MM.1S (cell line): ENCODE data around the gene HACE1.
"Not testable (repeated sequence)": the region's sequence is repeated elsewhere in the genome, so short reads cannot be mapped to it uniquely, and the experiment has no call there.

Experiments used
- DNase-seq: peaks from one replicate; pipeline ENCODE4 v3.0.0-alpha.2; 2015
- H2AFZ ChIP-seq: fragments of 300-600 bp; sonication (generic); 2 replicates; pipeline ENCODE4 v1.6.0; 2016; ENCODE audit warnings: antibody characterized with exemption, low read length
- H3F3A ChIP-seq: fragments of 300-600 bp; sonication (generic); 2 replicates; pipeline ENCODE4 v1.6.1; 2016; ENCODE audit warnings: mild to moderate bottlenecking, antibody characterized with exemption, low read length, moderate library complexity, mixed read lengths; ENCODE audit not compliant: insufficient read depth
- H3K27ac ChIP-seq: fragments of 300-600 bp; sonication (generic); 2 replicates; pipeline ENCODE4 v1.5.1; 2016; ENCODE audit warnings: mild to moderate bottlenecking, low read length
- H3K27me3 ChIP-seq: fragments of 300-600 bp; sonication (generic); replicated peaks from 2 replicates; pipeline ENCODE4 v1.6.0; 2016; ENCODE audit warnings: low read length; ENCODE audit not compliant: insufficient read depth
- H3K36me3 ChIP-seq: fragments of 300-600 bp; sonication (generic); replicated peaks from 2 replicates; pipeline ENCODE4 v1.6.1; 2016; ENCODE audit warnings: mild to moderate bottlenecking, low read length, mixed read lengths; ENCODE audit not compliant: insufficient read depth
- H3K4me1 ChIP-seq: fragments of 300-600 bp; sonication (generic); 2 replicates; pipeline ENCODE4 v1.6.1; 2016; ENCODE audit warnings: low read length, mixed read lengths
- H3K4me2 ChIP-seq: fragments of 300-600 bp; sonication (generic); 2 replicates; pipeline ENCODE4 v1.6.0; 2016; ENCODE audit warnings: low read depth, low read length
- H3K4me3 ChIP-seq: fragments of 300-600 bp; sonication (generic); 2 replicates; pipeline ENCODE4 v1.5.1; 2016; ENCODE audit warnings: low read length, mixed read lengths
- H3K79me2 ChIP-seq: fragments of 300-600 bp; sonication (generic); 2 replicates; pipeline ENCODE4 v1.6.1; 2016; ENCODE audit warnings: mixed run types, low read length, mixed read lengths
- H3K9ac ChIP-seq: fragments of 300-600 bp; sonication (generic); 2 replicates; pipeline ENCODE4 v1.6.1; 2016; ENCODE audit warnings: low read length, mixed read lengths
- H3K9me2 ChIP-seq: fragments of 300-600 bp; sonication (generic); replicated peaks from 2 replicates; pipeline ENCODE4 v1.6.1; 2016; ENCODE audit warnings: mild to moderate bottlenecking, low read length, mixed read lengths; ENCODE audit not compliant: insufficient read depth
- H3K9me3 ChIP-seq: fragments of 300-600 bp; sonication (generic); replicated peaks from 2 replicates; pipeline ENCODE4 v1.6.1; 2016; ENCODE audit warnings: mild to moderate bottlenecking, low read length, mixed read lengths; ENCODE audit not compliant: insufficient read depth
- H4K20me1 ChIP-seq: fragments of 300-600 bp; sonication (generic); 2 replicates; pipeline ENCODE4 v1.6.1; 2016; ENCODE audit warnings: mild to moderate bottlenecking, low read length, moderate library complexity, mixed read lengths; ENCODE audit not compliant: insufficient read depth
- EZH2 ChIP-seq: fragments of 300-600 bp; sonication (generic); optimal IDR thresholded peaks from 2 replicates; pipeline ENCODE3; 2017; ENCODE audit warnings: low read depth, mild to moderate bottlenecking, antibody characterized with exemption, low read length, mixed read lengths
- EZH2phosphoT487 ChIP-seq: fragments of 300-600 bp; sonication (generic); IDR thresholded peaks from 2 replicates; pipeline ENCODE4 v1.6.1; 2018; ENCODE audit warnings: antibody characterized with exemption, low read length
- TF ChIP-seq, protein P1 (sequence below): fragments of 300-600 bp; sonication (generic); IDR thresholded peaks from 2 replicates; pipeline ENCODE4 v1.5.1; 2016; ENCODE audit warnings: antibody characterized with exemption, low read length, mixed read lengths

The HACE1 gene

DNA sequence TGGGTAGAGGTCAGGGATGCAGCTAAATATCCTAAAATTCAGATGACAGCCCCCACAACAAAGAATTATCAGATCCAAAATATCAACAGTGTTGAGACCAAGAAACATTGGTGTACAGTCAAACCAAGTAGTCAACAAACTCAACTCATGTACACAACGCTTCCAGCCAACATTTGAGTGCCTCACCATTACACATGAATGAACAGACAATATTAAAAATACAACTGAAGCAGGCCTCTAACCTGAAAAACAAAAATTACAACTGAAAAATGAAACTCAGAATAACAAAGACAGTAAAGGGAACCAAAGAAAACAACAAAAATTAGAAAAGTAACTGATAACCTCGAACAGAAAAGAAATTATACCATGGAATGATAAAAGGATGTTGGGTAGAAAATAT, 46.2 kb downstream of the HACE1 start:
- DNase-seq, result no peak
- Histone ChIP-seq H3K27me3 (no peaks in the 10 kb centered on the region), H4K20me1 (no peaks in the 10 kb centered on the region), H2AFZ (no peak overlapping the region), H3K9me3 (no peaks in the 10 kb centered on the region), H3K4me3 (no peak overlapping the region), H3F3A (no peaks in the 10 kb centered on the region), H3K79me2 (no peaks in the 10 kb centered on the region), H3K4me2 (peak overlapping the region; percentile 10; the same call in 1 of the 2 replicates), H3K9me2 (no peaks in the 10 kb centered on the region), H3K27ac (no peak overlapping the region), H3K36me3 (no peaks in the 10 kb centered on the region), H3K4me1 (no peaks in the 10 kb centered on the region), H3K9ac (no peak overlapping the region)
- TF ChIP-seq EZH2 (no peak), EZH2phosphoT487 (no peak)
- TF ChIP-seq, protein P1, sequence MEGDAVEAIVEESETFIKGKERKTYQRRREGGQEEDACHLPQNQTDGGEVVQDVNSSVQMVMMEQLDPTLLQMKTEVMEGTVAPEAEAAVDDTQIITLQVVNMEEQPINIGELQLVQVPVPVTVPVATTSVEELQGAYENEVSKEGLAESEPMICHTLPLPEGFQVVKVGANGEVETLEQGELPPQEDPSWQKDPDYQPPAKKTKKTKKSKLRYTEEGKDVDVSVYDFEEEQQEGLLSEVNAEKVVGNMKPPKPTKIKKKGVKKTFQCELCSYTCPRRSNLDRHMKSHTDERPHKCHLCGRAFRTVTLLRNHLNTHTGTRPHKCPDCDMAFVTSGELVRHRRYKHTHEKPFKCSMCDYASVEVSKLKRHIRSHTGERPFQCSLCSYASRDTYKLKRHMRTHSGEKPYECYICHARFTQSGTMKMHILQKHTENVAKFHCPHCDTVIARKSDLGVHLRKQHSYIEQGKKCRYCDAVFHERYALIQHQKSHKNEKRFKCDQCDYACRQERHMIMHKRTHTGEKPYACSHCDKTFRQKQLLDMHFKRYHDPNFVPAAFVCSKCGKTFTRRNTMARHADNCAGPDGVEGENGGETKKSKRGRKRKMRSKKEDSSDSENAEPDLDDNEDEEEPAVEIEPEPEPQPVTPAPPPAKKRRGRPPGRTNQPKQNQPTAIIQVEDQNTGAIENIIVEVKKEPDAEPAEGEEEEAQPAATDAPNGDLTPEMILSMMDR, result no peak

DNA sequence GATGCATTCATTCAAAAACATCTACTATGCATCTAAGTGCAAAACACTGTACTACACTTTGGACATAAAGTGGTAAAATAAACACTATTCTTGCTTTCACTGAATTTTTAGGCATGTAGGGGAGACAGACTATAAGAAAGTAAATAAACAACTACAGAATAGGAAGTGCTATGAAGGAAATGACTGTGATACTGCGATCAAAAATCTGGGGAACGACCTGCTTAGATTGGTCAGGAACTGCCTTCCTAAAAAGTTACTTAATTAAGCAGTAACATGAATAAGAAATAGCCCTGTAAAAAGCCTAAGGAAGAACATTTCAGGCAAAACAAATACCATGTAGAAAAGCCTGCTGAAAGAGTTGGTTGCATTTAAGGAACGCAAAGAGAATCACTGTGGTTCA, 50.6 kb downstream of the HACE1 start:
- Histone ChIP-seq H3F3A (no peaks in the 10 kb centered on the region), H3K4me3 (no peak overlapping the region), H3K9me3 (no peaks in the 10 kb centered on the region), H3K4me1 (no peaks in the 10 kb centered on the region), H3K27ac (no peak overlapping the region), H3K9me2 (no peaks in the 10 kb centered on the region), H3K27me3 (no peaks in the 10 kb centered on the region), H4K20me1 (no peaks in the 10 kb centered on the region), H2AFZ (no peak overlapping the region), H3K36me3 (no peaks in the 10 kb centered on the region), H3K9ac (no peak overlapping the region), H3K79me2 (no peaks in the 10 kb centered on the region), H3K4me2 (no peak overlapping the region)
- TF ChIP-seq EZH2, result no peak
- TF ChIP-seq, protein P1, result no peak
- no peak for DNase-seq

DNA sequence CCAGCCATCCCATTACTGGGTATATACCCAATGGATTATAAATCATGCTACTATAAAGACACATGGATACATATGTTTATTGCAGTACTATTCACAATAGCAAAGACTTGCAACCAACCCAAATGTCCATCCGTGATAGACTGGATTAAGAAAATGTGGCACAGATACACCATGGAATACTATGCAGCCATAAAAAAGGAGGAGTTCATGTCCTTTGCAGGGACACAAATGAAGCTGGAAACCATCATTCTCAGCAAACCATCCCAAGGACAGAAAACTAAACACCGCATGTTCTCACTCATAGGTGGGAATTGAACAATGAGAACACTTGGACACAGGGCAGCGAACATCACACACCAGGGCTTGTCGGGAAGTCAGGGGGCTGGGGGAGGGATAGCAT, 54.4 kb downstream of the HACE1 start:
- not testable (repeated sequence) for H3K4me3 ChIP-seq, H3K79me2 ChIP-seq, H3K27me3 ChIP-seq, H3F3A ChIP-seq, H2AFZ ChIP-seq, H3K27ac ChIP-seq, H3K4me2 ChIP-seq, H4K20me1 ChIP-seq, H3K9me3 ChIP-seq, H3K36me3 ChIP-seq, DNase-seq, H3K9ac ChIP-seq, H3K4me1 ChIP-seq, H3K9me2 ChIP-seq

DNA sequence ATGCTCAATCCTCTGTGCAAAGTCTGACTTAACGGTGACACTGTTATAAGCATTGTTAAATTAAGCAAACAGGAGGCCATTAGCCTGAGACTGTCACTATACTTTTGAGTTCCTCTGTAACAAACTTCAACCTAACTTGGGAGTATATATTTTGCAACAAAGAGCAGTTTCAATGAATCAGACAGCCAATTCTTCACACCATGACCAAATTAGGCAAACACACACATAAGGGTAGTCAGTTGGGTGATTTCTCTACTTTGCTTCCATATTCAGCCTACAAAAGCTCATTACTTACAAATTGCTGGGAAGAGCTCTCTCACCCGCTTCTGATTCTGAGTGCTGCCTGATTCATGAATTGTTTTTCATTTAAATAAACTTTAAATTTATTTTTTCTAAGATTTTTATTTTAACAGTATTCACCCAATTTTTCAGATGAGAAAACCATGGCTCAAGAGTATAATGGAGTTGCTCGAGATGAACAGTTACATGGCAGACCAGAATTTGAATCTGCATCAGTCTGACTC, 60.5 kb downstream of the HACE1 start:
- no peak for DNase-seq
- Histone ChIP-seq H3K9ac (no peak overlapping the region), H3K4me2 (no peak overlapping the region), H2AFZ (no peak overlapping the region), H3K9me3 (no peaks in the 10 kb centered on the region), H3K79me2 (no peaks in the 10 kb centered on the region), H4K20me1 (no peaks in the 10 kb centered on the region), H3F3A (no peaks in the 10 kb centered on the region), H3K4me1 (no peaks in the 10 kb centered on the region), H3K9me2 (no peaks in the 10 kb centered on the region), H3K27me3 (no peaks in the 10 kb centered on the region), H3K36me3 (no peaks in the 10 kb centered on the region), H3K4me3 (no peak overlapping the region), H3K27ac (no peak overlapping the region)
- TF ChIP-seq EZH2, result no peak
- TF ChIP-seq, protein P1, result no peak
- TF ChIP-seq EZH2phosphoT487, result no peak
